ENCODE measurements around the gene CBX7. TPM values are rescaled to one million over a fixed set of nuclear protein-coding genes. Genes with fewer than 3 reads are reported as not detected.
A peak's percentile ranks its signal among the peaks of the same experiment; 100 is the strongest.

CBX7 gene
- total and polyA plus RNA-seq, 2 of the 8 experiments (the other 6 are each of a cell fraction or from before 2014, with no cell fraction given): 6.9 to 8.7 TPM

DNA sequence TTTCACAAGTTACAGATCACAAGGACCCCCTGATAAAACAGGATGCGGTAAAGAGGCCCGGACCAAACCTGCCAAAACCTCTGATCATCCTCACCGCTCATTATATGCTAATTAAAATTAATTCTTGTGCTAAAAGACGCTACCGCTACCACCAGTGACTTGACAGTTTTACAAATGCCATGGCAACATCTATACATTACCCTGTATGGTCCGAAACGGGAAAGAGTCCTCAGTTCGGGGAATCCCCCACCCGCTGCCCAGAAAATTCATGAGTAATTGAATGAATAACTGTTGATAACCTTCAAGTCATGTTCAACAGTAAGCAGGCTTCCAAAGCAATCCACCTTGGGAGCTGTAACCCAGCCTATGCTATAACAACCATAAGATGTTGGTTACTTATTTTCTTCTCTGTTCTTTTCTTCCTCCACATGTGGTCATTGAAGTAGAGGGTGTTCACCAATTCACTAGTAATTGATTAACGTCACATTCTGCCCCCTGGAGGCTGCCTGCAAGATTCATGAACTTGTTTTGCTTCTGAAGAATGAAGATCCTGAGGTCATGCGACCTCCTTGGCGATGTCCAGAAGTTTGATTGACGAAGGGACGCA is 34.8 kb downstream of the CBX7 start:
- Histone ChIP-seq H2BK12ac (ENCODE audit: low read depth, low read length) (peak overlapping the region; percentile 63; the same call in 1 of the 2 replicates), H3K4ac (replicated peaks; ENCODE audit: insufficient read length, low read depth, low read length) (no peak overlapping the region), H3K14ac (ENCODE audit: insufficient read length) (no peak overlapping the region), H2AFZ (ENCODE audit: low read length) (no peak overlapping the region), H3K4me2 (ENCODE audit: insufficient read depth in 1 of 2, low read depth in 2 of 2, low read length in 2 of 2) (no peak overlapping the region), H4K20me1 (replicated peaks in 1 of 2; ENCODE audit: control insufficient read depth in 1 of 2, insufficient read depth in 2 of 2, low read length in 2 of 2) (no peaks in the 10 kb centered on the region), H2BK20ac (ENCODE audit: low read length) (no peak overlapping the region), H2BK15ac (ENCODE audit: low read length) (peak overlapping the region; percentile 61; the same call in 1 of the 2 replicates), H3K23ac (ENCODE audit: insufficient read length) (no peak overlapping the region), H3K4me3 (ENCODE audit: extremely low read depth in 1 of 4, insufficient read depth in 2 of 4, low read depth in 3 of 4, low read length in 4 of 4) (no peak overlapping the region), H3K36me3 (ENCODE audit: control insufficient read depth in 2 of 4, insufficient read depth in 4 of 4, low read length in 3 of 4) (no peaks in the 10 kb centered on the region), H4K91ac (replicated peaks; ENCODE audit: insufficient read length, low read length) (no peak overlapping the region), H3K27ac (ENCODE audit: low read depth, low read length) (no peak overlapping the region), H3K23me2 (ENCODE audit: low read depth, low read length) (no peaks in the 10 kb centered on the region; the same call in 1 of the 2 replicates), H3K27me3 (replicated peaks in 1 of 4; ENCODE audit: control insufficient read depth in 3 of 4, extremely low read depth in 1 of 4, insufficient read depth in 3 of 4, low read length in 3 of 4) (no peaks in the 10 kb centered on the region; a peak in 1 of 7 replicates), H3K56ac (replicated peaks; ENCODE audit: insufficient read length, low read depth, low read length) (no peak overlapping the region), H3K9me3 (ENCODE audit: insufficient read depth in 2 of 2, low read depth in 1 of 2, low read length in 1 of 2) (no peaks in the 10 kb centered on the region), H4K5ac (ENCODE audit: insufficient read length, low read depth, low read length) (no peak overlapping the region), H2AK5ac (ENCODE audit: low read depth, low read length) (no peak overlapping the region), H3K4me1 (replicated peaks in 1 of 4; ENCODE audit: control insufficient read depth in 3 of 4, insufficient read depth in 4 of 4, low read length in 3 of 4) (peaks cover 2 to 14% (median 4%) of the 10 kb centered on the region in 4 experiments; a peak in 4 of 7 replicates), H3K18ac (ENCODE audit: extremely low read depth, low read length) (no peak overlapping the region; the same call in 1 of the 2 replicates), H2BK120ac (replicated peaks; ENCODE audit: low read depth, low read length) (no peak overlapping the region), H3K79me1 (ENCODE audit: low read depth, low read length) (no peaks in the 10 kb centered on the region), H2BK5ac (ENCODE audit: low read depth, low read length) (no peak overlapping the region), H3K9ac (replicated peaks in 1 of 4; ENCODE audit: extremely low read depth in 1 of 4, low read depth in 3 of 4, low read length in 3 of 4) (no peak overlapping the region), H4K8ac (ENCODE audit: extremely low read depth, insufficient read depth, low read length) (no peak overlapping the region), H3K79me2 (ENCODE audit: control insufficient read depth in 1 of 2, insufficient read depth in 2 of 2, low read length in 2 of 2) (no peaks in the 10 kb centered on the region)
- FAIRE-seq (peak; percentile 94), DNase-seq (ENCODE audit: low read depth in 1 of 2, low spot score in 2 of 2) (no peak)
- CTCF ChIA-PET (ENCODE audit: partially characterized antibody): interaction anchor here (0.6 to 1.5 kb wide), 11 partner anchors 13 to 248 kb away, joined by 3 to 8 read pairs (median 3); no protein-coding TSS in a partner anchor
- POLR2A ChIA-PET (ENCODE audit: partially characterized antibody): interaction anchor here (1.2 kb wide), 1 partner anchor 13 kb away, joined by 3 read pairs; no protein-coding TSS in a partner anchor
- 79% methylated on average over 14 of the region's 14 CpGs; no CpG with 5 or more reads in 1 of the 2 experiments for WGBS, 2 experiments (ENCODE audit: extremely low coverage in 1 of 2, insufficient coverage in 1 of 2, insufficient read length in 1 of 2, insufficient replicate concordance in 2 of 2, low coverage in 1 of 2, low lambda C conversion rate in 2 of 2, missing lambda C conversion rate in 1 of 2)
- TF ChIP-seq CEBPB (IDR thresholded peaks at IDR 0.05; ENCODE audit: low read depth, low read length) (no peak), RAD21 (IDR thresholded peaks at IDR 0.05 in 1 of 2, conservative IDR thresholded peaks at IDR 0.05 in 1 of 2; ENCODE audit: low read depth in 2 of 2, low read length in 2 of 2) (peak; percentile 58 to 74), TBP (IDR thresholded peaks at IDR 0.05; ENCODE audit: low read depth, low read length) (no peak), SIN3A (conservative IDR thresholded peaks at IDR 0.05 in 1 of 2, IDR thresholded peaks at IDR 0.05 in 1 of 2; ENCODE audit: low read depth in 1 of 2, low read length in 2 of 2) (no peak), POLR2AphosphoS5 (IDR thresholded peaks at IDR 0.05; ENCODE audit: low read depth, low read length) (no peak)
- TF ChIP-seq, protein P1, sequence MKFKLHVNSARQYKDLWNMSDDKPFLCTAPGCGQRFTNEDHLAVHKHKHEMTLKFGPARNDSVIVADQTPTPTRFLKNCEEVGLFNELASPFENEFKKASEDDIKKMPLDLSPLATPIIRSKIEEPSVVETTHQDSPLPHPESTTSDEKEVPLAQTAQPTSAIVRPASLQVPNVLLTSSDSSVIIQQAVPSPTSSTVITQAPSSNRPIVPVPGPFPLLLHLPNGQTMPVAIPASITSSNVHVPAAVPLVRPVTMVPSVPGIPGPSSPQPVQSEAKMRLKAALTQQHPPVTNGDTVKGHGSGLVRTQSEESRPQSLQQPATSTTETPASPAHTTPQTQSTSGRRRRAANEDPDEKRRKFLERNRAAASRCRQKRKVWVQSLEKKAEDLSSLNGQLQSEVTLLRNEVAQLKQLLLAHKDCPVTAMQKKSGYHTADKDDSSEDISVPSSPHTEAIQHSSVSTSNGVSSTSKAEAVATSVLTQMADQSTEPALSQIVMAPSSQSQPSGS (IDR thresholded peaks at IDR 0.05; ENCODE audit: low read length): no peak
- TF ChIP-seq, protein P2, sequence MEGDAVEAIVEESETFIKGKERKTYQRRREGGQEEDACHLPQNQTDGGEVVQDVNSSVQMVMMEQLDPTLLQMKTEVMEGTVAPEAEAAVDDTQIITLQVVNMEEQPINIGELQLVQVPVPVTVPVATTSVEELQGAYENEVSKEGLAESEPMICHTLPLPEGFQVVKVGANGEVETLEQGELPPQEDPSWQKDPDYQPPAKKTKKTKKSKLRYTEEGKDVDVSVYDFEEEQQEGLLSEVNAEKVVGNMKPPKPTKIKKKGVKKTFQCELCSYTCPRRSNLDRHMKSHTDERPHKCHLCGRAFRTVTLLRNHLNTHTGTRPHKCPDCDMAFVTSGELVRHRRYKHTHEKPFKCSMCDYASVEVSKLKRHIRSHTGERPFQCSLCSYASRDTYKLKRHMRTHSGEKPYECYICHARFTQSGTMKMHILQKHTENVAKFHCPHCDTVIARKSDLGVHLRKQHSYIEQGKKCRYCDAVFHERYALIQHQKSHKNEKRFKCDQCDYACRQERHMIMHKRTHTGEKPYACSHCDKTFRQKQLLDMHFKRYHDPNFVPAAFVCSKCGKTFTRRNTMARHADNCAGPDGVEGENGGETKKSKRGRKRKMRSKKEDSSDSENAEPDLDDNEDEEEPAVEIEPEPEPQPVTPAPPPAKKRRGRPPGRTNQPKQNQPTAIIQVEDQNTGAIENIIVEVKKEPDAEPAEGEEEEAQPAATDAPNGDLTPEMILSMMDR (IDR thresholded peaks at IDR 0.05; ENCODE audit: control extremely low read depth in 1 of 3, insufficient read depth in 1 of 3, low read depth in 1 of 3, low read length in 3 of 3): peak in 2 of 3 experiments; percentile 55 to 70; a peak in 3 of 4 replicates
